OCI-LY1 (cell line): Measurements from ENCODE around the gene SELENOO.

Source experiments
- H2AFZ ChIP-seq: fragments of 200-600 bp; sonication (generic), shearing (Covaris generic); 2 replicates; pipeline ENCODE4 v1.6.0; 2014; ENCODE audit warnings: antibody characterized with exemption, mild to moderate bottlenecking, low read length
- H3F3A ChIP-seq: fragments of 200-600 bp; sonication (generic), shearing (Covaris generic); 2 replicates; pipeline ENCODE4 v1.6.0; 2014; ENCODE audit warnings: mild to moderate bottlenecking, antibody characterized with exemption, low read length, moderate library complexity; ENCODE audit not compliant: insufficient read depth
- H3K27ac ChIP-seq: fragments of 200-600 bp; sonication (generic); 2 replicates; pipeline ENCODE4 v1.5.1; 2014; ENCODE audit warnings: low read length, mixed run types, mild to moderate bottlenecking, low read depth; ENCODE audit not compliant: poor library complexity, severe bottlenecking
- H3K27me3 ChIP-seq: fragments of 200-600 bp; sonication (generic); 2 replicates; pipeline ENCODE4 v1.6.0; 2014; ENCODE audit warnings: antibody characterized with exemption, mild to moderate bottlenecking, low read length, moderate library complexity; ENCODE audit not compliant: insufficient read depth
- H3K36me3 ChIP-seq: fragments of 200-600 bp; sonication (generic); 2 replicates; pipeline ENCODE4 v1.6.1; 2014; ENCODE audit warnings: mild to moderate bottlenecking, antibody characterized with exemption, low read length, moderate library complexity, mixed read lengths; ENCODE audit not compliant: insufficient read depth
- H3K4me1 ChIP-seq: fragments of 200-600 bp; sonication (generic); 2 replicates; pipeline ENCODE4 v1.5.1; 2014; ENCODE audit warnings: mild to moderate bottlenecking, low read length, moderate library complexity; ENCODE audit not compliant: insufficient read depth, severe bottlenecking
- H3K4me2 ChIP-seq: fragments of 200-600 bp; sonication (generic), shearing (Covaris generic); 2 replicates; pipeline ENCODE4 v1.6.1; 2014; ENCODE audit warnings: low read length
- H3K4me3 ChIP-seq: fragments of 200-600 bp; sonication (generic); 2 replicates; pipeline ENCODE4 v1.5.1; 2014; ENCODE audit warnings: low read length, low read depth, mild to moderate bottlenecking, mixed read lengths; ENCODE audit not compliant: poor library complexity, severe bottlenecking
- H3K79me2 ChIP-seq: fragments of 200-600 bp; shearing (Covaris generic); 2 replicates; pipeline ENCODE4 v1.6.1; 2016; ENCODE audit warnings: mixed run types, low read length, mixed read lengths; ENCODE audit not compliant: insufficient read depth
- H3K9ac ChIP-seq: fragments of 200-600 bp; sonication (generic), shearing (Covaris generic); 2 replicates; pipeline ENCODE4 v1.6.1; 2014; ENCODE audit warnings: mild to moderate bottlenecking, low read length, mixed read lengths
- H3K9me2 ChIP-seq: fragments of 200-600 bp; sonication (generic), shearing (Covaris generic); 2 replicates; pipeline ENCODE4 v1.6.1; 2014; ENCODE audit warnings: low read depth, mild to moderate bottlenecking, low read length, mixed read lengths
- H3K9me3 ChIP-seq: fragments of 200-600 bp; shearing (Covaris generic); 2 replicates; pipeline ENCODE4 v1.6.1; 2014; ENCODE audit warnings: low read length, mixed read lengths
- H4K20me1 ChIP-seq: fragments of 200-600 bp; sonication (generic), shearing (Covaris generic); 2 replicates; pipeline ENCODE4 v1.6.0; 2016; ENCODE audit warnings: mild to moderate bottlenecking, low read length; ENCODE audit not compliant: insufficient read depth
- EZH2 ChIP-seq: fragments of 200-600 bp; sonication (generic), shearing (Covaris generic); IDR thresholded peaks from 2 replicates; pipeline ENCODE4 v1.8.0; 2017; ENCODE audit warnings: borderline replicate concordance, mixed run types, mild to moderate bottlenecking, antibody characterized with exemption, low read length, moderate library complexity, mixed read lengths
- TF ChIP-seq, protein P1 (sequence below): fragments of 200-600 bp; sonication (generic), shearing (Covaris generic); IDR thresholded peaks from 2 replicates; pipeline ENCODE4 v1.5.1; 2017; ENCODE audit warnings: mild to moderate bottlenecking, antibody characterized with exemption, low read length, moderate library complexity, mixed read lengths

The SELENOO gene

GRCh38 chr22:50222508-50222907, 21.7 kb downstream of the SELENOO start:
- Histone ChIP-seq H3K27me3 (no peaks in the 10 kb centered on the region), H3F3A (no peaks in the 10 kb centered on the region), H4K20me1 (no peaks in the 10 kb centered on the region), H3K79me2 (no peaks in the 10 kb centered on the region), H3K27ac (no peak overlapping the region), H3K4me3 (no peak overlapping the region), H3K9ac (no peak overlapping the region), H2AFZ (no peak overlapping the region), H3K9me3 (no peaks in the 10 kb centered on the region), H3K4me1 (no peaks in the 10 kb centered on the region), H3K36me3 (peaks cover 87% of the 10 kb centered on the region), H3K9me2 (no peaks in the 10 kb centered on the region), H3K4me2 (no peak overlapping the region)
- TF ChIP-seq, protein P1, sequence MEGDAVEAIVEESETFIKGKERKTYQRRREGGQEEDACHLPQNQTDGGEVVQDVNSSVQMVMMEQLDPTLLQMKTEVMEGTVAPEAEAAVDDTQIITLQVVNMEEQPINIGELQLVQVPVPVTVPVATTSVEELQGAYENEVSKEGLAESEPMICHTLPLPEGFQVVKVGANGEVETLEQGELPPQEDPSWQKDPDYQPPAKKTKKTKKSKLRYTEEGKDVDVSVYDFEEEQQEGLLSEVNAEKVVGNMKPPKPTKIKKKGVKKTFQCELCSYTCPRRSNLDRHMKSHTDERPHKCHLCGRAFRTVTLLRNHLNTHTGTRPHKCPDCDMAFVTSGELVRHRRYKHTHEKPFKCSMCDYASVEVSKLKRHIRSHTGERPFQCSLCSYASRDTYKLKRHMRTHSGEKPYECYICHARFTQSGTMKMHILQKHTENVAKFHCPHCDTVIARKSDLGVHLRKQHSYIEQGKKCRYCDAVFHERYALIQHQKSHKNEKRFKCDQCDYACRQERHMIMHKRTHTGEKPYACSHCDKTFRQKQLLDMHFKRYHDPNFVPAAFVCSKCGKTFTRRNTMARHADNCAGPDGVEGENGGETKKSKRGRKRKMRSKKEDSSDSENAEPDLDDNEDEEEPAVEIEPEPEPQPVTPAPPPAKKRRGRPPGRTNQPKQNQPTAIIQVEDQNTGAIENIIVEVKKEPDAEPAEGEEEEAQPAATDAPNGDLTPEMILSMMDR, result no peak
- no peak for TF ChIP-seq EZH2

DNA sequence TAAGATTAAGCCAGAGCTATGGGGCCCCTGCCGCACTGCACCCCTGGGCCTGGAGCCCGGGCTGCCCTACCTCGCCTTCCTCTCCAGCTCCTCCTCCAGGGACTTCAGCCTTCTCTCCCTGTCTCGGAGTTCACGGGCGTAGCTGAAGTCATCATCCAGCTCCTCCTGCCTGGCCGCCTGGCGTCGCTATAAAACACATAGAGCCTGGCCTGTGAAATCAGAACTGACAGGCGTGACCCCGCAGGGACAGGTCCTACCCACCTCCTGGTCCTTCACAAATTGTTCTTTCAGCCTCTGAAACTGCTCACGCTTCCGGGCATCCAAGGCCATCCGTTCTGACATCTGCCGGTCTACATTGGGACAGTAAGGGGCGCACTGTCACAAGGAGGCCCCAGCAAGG, 23.3 kb downstream of the SELENOO start:
- Histone ChIP-seq H3K4me2 (no peak overlapping the region), H3F3A (no peaks in the 10 kb centered on the region), H3K27me3 (no peaks in the 10 kb centered on the region), H3K27ac (no peak overlapping the region), H2AFZ (no peak overlapping the region), H3K9ac (no peak overlapping the region), H3K9me3 (no peaks in the 10 kb centered on the region), H3K4me1 (no peaks in the 10 kb centered on the region), H3K36me3 (peaks cover 80% of the 10 kb centered on the region), H3K9me2 (no peaks in the 10 kb centered on the region), H3K4me3 (no peak overlapping the region), H4K20me1 (no peaks in the 10 kb centered on the region), H3K79me2 (no peaks in the 10 kb centered on the region)
- no peak for TF ChIP-seq EZH2
- TF ChIP-seq, protein P1, result no peak

GRCh38 chr22:50225200-50225969, 24.6 kb downstream of the SELENOO start:
- H3K27ac ChIP-seq, result no peak overlapping the region
- no peaks in the 10 kb centered on the region for H3K9me3 ChIP-seq
- peaks cover 71% of the 10 kb centered on the region for H3K36me3 ChIP-seq
- no peaks in the 10 kb centered on the region for H3K79me2 ChIP-seq
- H2AFZ ChIP-seq, result no peak overlapping the region
- H3K9me2 ChIP-seq, result no peaks in the 10 kb centered on the region
- H3K9ac ChIP-seq, result no peak overlapping the region
- H3K4me1 ChIP-seq, result no peaks in the 10 kb centered on the region
- no peak overlapping the region for H3K4me2 ChIP-seq
- TF ChIP-seq, protein P1, result no peak
- TF ChIP-seq EZH2, result no peak
- H3F3A ChIP-seq, result no peaks in the 10 kb centered on the region
- H3K4me3 ChIP-seq, result no peak overlapping the region
- no peaks in the 10 kb centered on the region for H4K20me1 ChIP-seq
- no peaks in the 10 kb centered on the region for H3K27me3 ChIP-seq
